ENCODE results near the gene FAM98B.

FAM98B gene

GRCh38 chr15:38516626-38517025 lies 62.7 kb downstream of the FAM98B start:
- WGBS (ENCODE audit: extremely low coverage, insufficient coverage, insufficient read length) = no CpG with 5 or more reads among the region's 5 CpGs
- H2BK12ac ChIP-seq (ENCODE audit: low read length) = peak overlapping the region; percentile 63

GRCh38 chr15:38517312-38517975 lies 63.5 kb downstream of the FAM98B start:
- H4K91ac ChIP-seq (ENCODE audit: low read depth, low read length) = no peak overlapping the region
- H3K4me1 ChIP-seq (ENCODE audit: control insufficient read depth in 1 of 2, insufficient read depth in 2 of 2, low read length in 2 of 2) = peaks cover 2 to 18% of the 10 kb centered on the region in 2 experiments
- no peak overlapping the region for H3K27ac ChIP-seq (ENCODE audit: low read depth, low read length)
- H2AFZ ChIP-seq (ENCODE audit: insufficient read depth, low read length, poor library complexity) = no peak overlapping the region
- no peak overlapping the region for H3K9ac ChIP-seq (ENCODE audit: low read length)
- no peak overlapping the region for H3K4ac ChIP-seq (ENCODE audit: low read depth, low read length)
- no peaks in the 10 kb centered on the region for H3K9me3 ChIP-seq (ENCODE audit: insufficient read depth, low read depth, low read length)
- H3K4me2 ChIP-seq (ENCODE audit: low read length) = no peak overlapping the region
- WGBS (ENCODE audit: extremely low coverage, insufficient coverage, insufficient read length) = no CpG with 5 or more reads among the region's 2 CpGs
- H3K23ac ChIP-seq (ENCODE audit: low read length) = no peak overlapping the region
- H2AK5ac ChIP-seq (ENCODE audit: low read length) = no peak overlapping the region
- H3K36me3 ChIP-seq (ENCODE audit: control insufficient read depth in 1 of 2, insufficient read depth in 2 of 2, low read length in 2 of 2) = peaks cover 4 to 16% of the 10 kb centered on the region in 2 experiments
- no peak overlapping the region for H2BK5ac ChIP-seq (ENCODE audit: low read depth, low read length, poor library complexity)
- no peak for DNase-seq
- no peak overlapping the region for H2BK120ac ChIP-seq (ENCODE audit: insufficient read depth, low read length, poor library complexity)
- no peak overlapping the region for H4K12ac ChIP-seq (ENCODE audit: low read depth, low read length)
- no peaks in the 10 kb centered on the region for H3K27me3 ChIP-seq (ENCODE audit: insufficient read depth, low read length)
- no peak overlapping the region for H3K4me3 ChIP-seq (ENCODE audit: low read depth, low read length)
- H3K79me1 ChIP-seq (ENCODE audit: low read length) = no peaks in the 10 kb centered on the region
- H2BK12ac ChIP-seq (ENCODE audit: low read length) = no peak overlapping the region
- no peaks in the 10 kb centered on the region for H3K79me2 ChIP-seq (ENCODE audit: control insufficient read depth, insufficient read depth, low read length, poor library complexity)
- H4K8ac ChIP-seq (ENCODE audit: low read depth, low read length) = no peak overlapping the region
- no peak overlapping the region for H3K18ac ChIP-seq (ENCODE audit: low read length)
- no peak overlapping the region for H3K14ac ChIP-seq (ENCODE audit: low read length)

More at GRCh38 chr15:38516626-38517025, 62.7 kb downstream of the FAM98B start:
- peaks cover 2 to 18% of the 10 kb centered on the region in 2 experiments for H3K4me1 ChIP-seq (ENCODE audit: control insufficient read depth in 1 of 2, insufficient read depth in 2 of 2, low read length in 2 of 2)
- H3K9me3 ChIP-seq (ENCODE audit: insufficient read depth, low read depth, low read length) = no peaks in the 10 kb centered on the region
- no peak overlapping the region for H3K4me2 ChIP-seq (ENCODE audit: low read length)
- no peak overlapping the region for H3K9ac ChIP-seq (ENCODE audit: low read length)
- H3K27ac ChIP-seq (ENCODE audit: low read depth, low read length) = no peak overlapping the region
- no peak overlapping the region for H2AFZ ChIP-seq (ENCODE audit: insufficient read depth, low read length, poor library complexity)
- no peak overlapping the region for H3K23ac ChIP-seq (ENCODE audit: low read length)
- no peak overlapping the region for H3K4ac ChIP-seq (ENCODE audit: low read depth, low read length)
- no peaks in the 10 kb centered on the region for H3K27me3 ChIP-seq (ENCODE audit: insufficient read depth, low read length)
- no peak overlapping the region for H4K91ac ChIP-seq (ENCODE audit: low read depth, low read length)
- no peak overlapping the region for H3K4me3 ChIP-seq (ENCODE audit: low read depth, low read length)
- no peak overlapping the region for H4K12ac ChIP-seq (ENCODE audit: low read depth, low read length)
- H3K79me1 ChIP-seq (ENCODE audit: low read length) = no peaks in the 10 kb centered on the region
- H2BK5ac ChIP-seq (ENCODE audit: low read depth, low read length, poor library complexity) = no peak overlapping the region
- H3K14ac ChIP-seq (ENCODE audit: low read length) = no peak overlapping the region
- no peaks in the 10 kb centered on the region for H3K79me2 ChIP-seq (ENCODE audit: control insufficient read depth, insufficient read depth, low read length, poor library complexity)
- H3K36me3 ChIP-seq (ENCODE audit: control insufficient read depth in 1 of 2, insufficient read depth in 2 of 2, low read length in 2 of 2) = peaks cover 4 to 20% of the 10 kb centered on the region in 2 experiments
- no peak for DNase-seq
- no peak overlapping the region for H2AK5ac ChIP-seq (ENCODE audit: low read length)
- H2BK120ac ChIP-seq (ENCODE audit: insufficient read depth, low read length, poor library complexity) = no peak overlapping the region
- no peak overlapping the region for H3K18ac ChIP-seq (ENCODE audit: low read length)
- H4K8ac ChIP-seq (ENCODE audit: low read depth, low read length) = peak overlapping the region; percentile 39

GRCh38 chr15:38518084-38518483 lies 64.2 kb downstream of the FAM98B start:
- Histone ChIP-seq H3K18ac (ENCODE audit: low read length) (no peak overlapping the region), H3K27ac (ENCODE audit: low read depth, low read length) (no peak overlapping the region), H3K79me2 (ENCODE audit: control insufficient read depth, insufficient read depth, low read length, poor library complexity) (peaks cover 2% of the 10 kb centered on the region), H3K23ac (ENCODE audit: low read length) (no peak overlapping the region), H3K4me2 (ENCODE audit: low read length) (no peak overlapping the region), H3K9me3 (ENCODE audit: insufficient read depth, low read depth, low read length) (no peaks in the 10 kb centered on the region), H2BK120ac (ENCODE audit: insufficient read depth, low read length, poor library complexity) (no peak overlapping the region), H2AFZ (ENCODE audit: insufficient read depth, low read length, poor library complexity) (no peak overlapping the region), H3K14ac (ENCODE audit: low read length) (no peak overlapping the region), H3K36me3 (ENCODE audit: control insufficient read depth in 1 of 2, insufficient read depth in 2 of 2, low read length in 2 of 2) (peaks cover 0 to 13% of the 10 kb centered on the region in 2 experiments), H4K8ac (ENCODE audit: low read depth, low read length) (peak overlapping the region; percentile 30), H2AK5ac (ENCODE audit: low read length) (no peak overlapping the region), H3K9ac (ENCODE audit: low read length) (no peak overlapping the region), H3K79me1 (ENCODE audit: low read length) (peaks cover 2% of the 10 kb centered on the region), H3K4me3 (ENCODE audit: low read depth, low read length) (no peak overlapping the region), H3K4ac (ENCODE audit: low read depth, low read length) (no peak overlapping the region), H3K4me1 (ENCODE audit: control insufficient read depth in 1 of 2, insufficient read depth in 2 of 2, low read length in 2 of 2) (peaks cover 6 to 18% of the 10 kb centered on the region in 2 experiments), H3K27me3 (ENCODE audit: insufficient read depth, low read length) (no peaks in the 10 kb centered on the region), H2BK5ac (ENCODE audit: low read depth, low read length, poor library complexity) (no peak overlapping the region), H2BK12ac (ENCODE audit: low read length) (no peak overlapping the region), H4K12ac (ENCODE audit: low read depth, low read length) (no peak overlapping the region), H4K91ac (ENCODE audit: low read depth, low read length) (no peak overlapping the region)
- DNase-seq = no peak
- WGBS (ENCODE audit: extremely low coverage, insufficient coverage, insufficient read length) = no CpG with 5 or more reads among the region's 4 CpGs

- H4K8ac ChIP-seq (ENCODE audit: low read depth, low read length) = no peak overlapping the region
- no peak overlapping the region for H3K4me3 ChIP-seq (ENCODE audit: low read depth, low read length)
- no CpG with 5 or more reads among the region's 3 CpGs for WGBS (ENCODE audit: extremely low coverage, insufficient coverage, insufficient read length)
These were observed 66.1 kb downstream of the FAM98B start for GRCh38 chr15:38520035-38520434.

More at GRCh38 chr15:38520035-38520434, 66.1 kb downstream of the FAM98B start:
- Histone ChIP-seq H3K79me2 (ENCODE audit: control insufficient read depth, insufficient read depth, low read length, poor library complexity) (peaks cover 2% of the 10 kb centered on the region), H3K9ac (ENCODE audit: low read length) (no peak overlapping the region), H4K12ac (ENCODE audit: low read depth, low read length) (no peak overlapping the region), H4K91ac (ENCODE audit: low read depth, low read length) (no peak overlapping the region), H3K9me3 (ENCODE audit: insufficient read depth, low read depth, low read length) (no peaks in the 10 kb centered on the region), H3K27ac (ENCODE audit: low read depth, low read length) (no peak overlapping the region), H2BK5ac (ENCODE audit: low read depth, low read length, poor library complexity) (no peak overlapping the region), H3K27me3 (ENCODE audit: insufficient read depth, low read length) (no peaks in the 10 kb centered on the region), H3K14ac (ENCODE audit: low read length) (no peak overlapping the region), H3K4ac (ENCODE audit: low read depth, low read length) (no peak overlapping the region), H2BK12ac (ENCODE audit: low read length) (no peak overlapping the region), H2BK120ac (ENCODE audit: insufficient read depth, low read length, poor library complexity) (no peak overlapping the region), H2AK5ac (ENCODE audit: low read length) (no peak overlapping the region), H3K4me2 (ENCODE audit: low read length) (no peak overlapping the region), H3K18ac (ENCODE audit: low read length) (no peak overlapping the region), H3K23ac (ENCODE audit: low read length) (no peak overlapping the region), H3K36me3 (ENCODE audit: control insufficient read depth in 1 of 2, insufficient read depth in 2 of 2, low read length in 2 of 2) (peaks cover 0 to 14% of the 10 kb centered on the region in 2 experiments), H3K4me1 (ENCODE audit: control insufficient read depth in 1 of 2, insufficient read depth in 2 of 2, low read length in 2 of 2) (peaks cover 6 to 15% of the 10 kb centered on the region in 2 experiments), H2AFZ (ENCODE audit: insufficient read depth, low read length, poor library complexity) (no peak overlapping the region), H3K79me1 (ENCODE audit: low read length) (peaks cover 2% of the 10 kb centered on the region)
- DNase-seq = no peak
